HFF-Myc (cell line): ENCODE data around the gene ARID3A.
A peak's percentile ranks its signal among the peaks of the same experiment; 100 is the strongest.

ENCODE experiments used
- DNase-seq: peaks from one replicate; pipeline ENCODE4 v3.0.0-alpha.2; 2011; ENCODE audit warnings: low read depth; ENCODE audit errors: extremely low read depth
- H3K4me3 ChIP-seq: replicated peaks from 2 replicates; pipeline ENCODE4 v1.5.1; 2011; ENCODE audit warnings: low read depth, mild to moderate bottlenecking, control low read depth, low read length
- TF ChIP-seq, protein P1 (sequence below): IDR thresholded peaks from 2 replicates; pipeline ENCODE4 v1.5.1; 2012; ENCODE audit warnings: mild to moderate bottlenecking, low read depth, low read length, control low read depth; ENCODE audit errors: missing control alignments

ARID3A gene

DNA sequence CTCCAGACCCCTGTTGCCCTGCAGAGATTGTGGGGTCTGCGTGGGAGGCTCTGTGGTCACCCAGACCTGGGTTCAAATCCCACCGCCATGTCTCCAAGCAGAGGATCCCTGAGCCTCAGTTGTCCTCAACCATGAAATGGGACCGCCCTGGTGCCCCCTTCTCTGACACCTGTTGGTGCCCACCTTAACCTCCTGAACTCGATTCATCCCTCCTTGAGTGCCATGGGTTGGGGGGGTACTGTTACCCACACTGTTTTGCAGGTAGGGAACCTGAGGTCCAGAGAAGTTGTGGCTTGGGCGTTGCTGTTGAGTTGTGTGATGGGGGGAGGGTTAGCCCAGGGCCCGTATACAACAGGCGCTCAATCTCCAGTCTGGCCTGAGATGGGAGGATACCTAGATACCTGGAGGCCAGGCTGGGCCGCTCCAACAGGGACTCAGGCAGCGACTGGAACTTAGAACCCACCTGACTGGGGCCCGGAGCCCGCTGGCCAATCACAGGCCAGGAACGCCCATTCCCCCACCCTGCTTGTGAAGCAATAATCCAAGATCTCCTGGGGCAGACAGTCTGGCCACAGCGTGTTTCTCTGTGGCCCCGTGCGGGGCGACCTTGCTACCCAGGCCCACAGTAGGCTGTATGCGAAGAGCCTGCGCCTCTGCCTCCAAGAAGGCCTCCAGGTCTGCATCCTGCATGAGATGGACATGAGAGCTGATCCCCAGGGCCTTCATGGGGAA is 2.8 kb downstream of the ARID3A start:
- no peak for DNase-seq
- H3K4me3 ChIP-seq: peak overlapping the region; percentile 84; the same call in 1 of the 2 replicates

GRCh38 chr19:929203-929890 is 3.5 kb downstream of the ARID3A start:
- H3K4me3 ChIP-seq: no peak overlapping the region
- TF ChIP-seq, protein P1, sequence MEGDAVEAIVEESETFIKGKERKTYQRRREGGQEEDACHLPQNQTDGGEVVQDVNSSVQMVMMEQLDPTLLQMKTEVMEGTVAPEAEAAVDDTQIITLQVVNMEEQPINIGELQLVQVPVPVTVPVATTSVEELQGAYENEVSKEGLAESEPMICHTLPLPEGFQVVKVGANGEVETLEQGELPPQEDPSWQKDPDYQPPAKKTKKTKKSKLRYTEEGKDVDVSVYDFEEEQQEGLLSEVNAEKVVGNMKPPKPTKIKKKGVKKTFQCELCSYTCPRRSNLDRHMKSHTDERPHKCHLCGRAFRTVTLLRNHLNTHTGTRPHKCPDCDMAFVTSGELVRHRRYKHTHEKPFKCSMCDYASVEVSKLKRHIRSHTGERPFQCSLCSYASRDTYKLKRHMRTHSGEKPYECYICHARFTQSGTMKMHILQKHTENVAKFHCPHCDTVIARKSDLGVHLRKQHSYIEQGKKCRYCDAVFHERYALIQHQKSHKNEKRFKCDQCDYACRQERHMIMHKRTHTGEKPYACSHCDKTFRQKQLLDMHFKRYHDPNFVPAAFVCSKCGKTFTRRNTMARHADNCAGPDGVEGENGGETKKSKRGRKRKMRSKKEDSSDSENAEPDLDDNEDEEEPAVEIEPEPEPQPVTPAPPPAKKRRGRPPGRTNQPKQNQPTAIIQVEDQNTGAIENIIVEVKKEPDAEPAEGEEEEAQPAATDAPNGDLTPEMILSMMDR: no peak
- DNase-seq: no peak

More for the DNA sequence above, 2.8 kb downstream of the ARID3A start:
- TF ChIP-seq, protein P1: no peak

GRCh38 chr19:929891-930258 is 4.0 kb downstream of the ARID3A start:
- DNase-seq: no peak
- H3K4me3 ChIP-seq: no peak overlapping the region
- TF ChIP-seq, protein P1: no peak

GRCh38 chr19:931860-932647 is 6.2 kb downstream of the ARID3A start:
- DNase-seq: no peak
- peak overlapping the region; percentile 38 for H3K4me3 ChIP-seq
- TF ChIP-seq, protein P1: no peak

GRCh38 chr19:932648-933552 is 7.1 kb downstream of the ARID3A start:
- TF ChIP-seq, protein P1: no peak
- peak overlapping the region; percentile 38 for H3K4me3 ChIP-seq
- peak; percentile 92 for DNase-seq

DNA sequence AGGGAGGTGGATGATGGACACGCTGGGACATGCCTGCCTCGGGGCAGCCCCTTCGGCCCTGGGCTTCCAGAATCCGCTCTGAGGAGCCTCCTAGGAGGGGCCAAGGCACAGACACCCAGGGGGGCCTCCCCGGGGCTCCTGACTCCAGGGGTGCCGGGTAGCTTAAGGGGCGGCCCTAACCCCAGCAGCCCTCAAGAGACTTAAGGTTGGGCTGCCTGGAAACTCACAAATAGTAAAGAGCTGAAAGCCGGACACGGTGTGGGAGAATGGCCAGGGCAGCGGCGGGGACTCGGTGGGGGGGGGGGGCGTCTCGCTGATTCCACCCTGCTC is 7.7 kb downstream of the ARID3A start:
- TF ChIP-seq, protein P1: no peak
- no peak for DNase-seq
- peak overlapping the region; percentile 38 for H3K4me3 ChIP-seq
